TTC549 (cell line): ENCODE data around the gene NUDT16.

ENCODE experiments used
- FAIRE-seq: peaks from 2 replicates; lab custom pipeline; 2012; peaks lifted over from hg19 to GRCh38; lab: Jason Lieb, UNC

Gene NUDT16

DNA sequence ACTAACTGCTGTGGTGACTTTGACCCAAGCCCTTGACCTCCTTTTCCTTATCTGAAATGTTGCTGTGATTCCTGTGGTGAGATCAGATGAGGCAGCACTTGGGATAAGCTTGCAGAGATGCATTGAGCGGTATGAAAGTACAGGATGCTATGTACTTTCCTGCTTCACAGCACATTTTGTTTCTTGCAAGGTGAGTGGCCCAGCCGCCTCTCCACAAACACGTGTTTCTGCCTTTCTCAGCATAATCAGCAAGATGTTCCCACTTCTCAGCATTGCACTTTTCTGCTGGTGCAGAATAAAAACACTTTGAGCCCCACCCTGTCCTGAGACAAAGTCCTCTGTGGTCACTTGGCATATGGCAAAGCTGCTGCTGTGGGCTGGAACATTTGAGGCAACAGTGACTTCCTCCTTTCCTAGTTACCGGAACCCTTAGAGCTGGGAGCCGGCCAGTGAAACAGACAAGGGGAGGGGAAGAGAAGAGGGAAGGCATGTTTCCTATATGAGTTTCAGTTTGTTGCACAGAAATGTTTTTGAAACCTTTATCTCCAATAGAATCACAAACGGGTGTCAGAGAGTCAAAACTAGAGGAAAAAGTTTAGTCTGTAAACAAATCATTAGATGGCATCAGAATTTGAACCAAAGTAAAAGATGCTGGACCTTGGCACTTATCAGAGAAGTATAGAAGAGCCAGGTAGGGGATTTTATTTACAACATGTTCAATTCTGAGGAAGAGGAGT lies 5.0 kb downstream of the NUDT16 start:
- no peak for FAIRE-seq

DNA sequence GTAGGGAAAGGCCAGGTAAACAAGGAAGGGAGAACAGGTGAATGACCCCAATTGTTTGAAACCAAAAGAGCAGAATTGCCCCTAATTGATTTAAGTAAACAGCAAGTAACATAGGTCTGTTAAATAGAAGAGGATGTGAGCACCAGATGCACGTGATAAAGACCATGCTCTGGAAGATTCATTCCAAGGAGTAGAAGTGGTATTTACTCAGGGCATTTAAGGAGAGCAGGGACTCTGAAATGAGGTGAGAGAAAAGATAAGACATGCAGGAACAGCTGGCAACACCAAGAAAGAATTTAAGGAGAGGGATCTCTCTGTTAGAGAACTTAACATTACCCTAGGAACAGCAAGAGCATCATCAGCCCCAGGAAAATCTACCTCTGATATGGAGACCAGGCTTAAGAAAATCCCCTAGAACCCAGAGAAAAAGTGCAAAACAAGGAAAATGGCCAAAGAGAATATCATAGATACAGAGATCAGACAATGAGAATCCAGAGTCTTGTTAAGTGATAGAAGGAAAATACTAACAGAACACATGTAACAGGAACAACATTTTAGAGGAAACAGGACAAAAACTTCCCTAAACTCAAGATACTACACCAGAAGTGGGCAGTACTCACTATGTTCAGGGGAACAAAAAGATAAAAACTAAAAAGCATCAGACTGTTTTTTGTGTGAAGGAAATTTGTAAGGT lies 6.4 kb downstream of the NUDT16 start:
- no peak for FAIRE-seq

DNA sequence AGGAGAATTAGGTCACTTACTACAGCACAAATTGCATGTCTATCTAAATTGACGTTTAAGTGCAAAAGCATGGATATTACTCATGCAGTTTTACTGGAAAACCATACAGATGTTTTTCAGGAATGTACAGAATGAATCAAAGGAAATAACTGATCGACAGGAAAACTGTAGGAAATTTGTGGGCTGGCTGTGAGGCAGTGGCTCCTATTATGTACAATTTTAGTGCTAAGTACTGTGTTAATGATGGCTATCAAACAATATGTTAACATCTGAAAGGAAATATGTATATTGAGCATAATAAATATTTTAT lies 6.9 kb downstream of the NUDT16 start:
- no peak for FAIRE-seq

DNA sequence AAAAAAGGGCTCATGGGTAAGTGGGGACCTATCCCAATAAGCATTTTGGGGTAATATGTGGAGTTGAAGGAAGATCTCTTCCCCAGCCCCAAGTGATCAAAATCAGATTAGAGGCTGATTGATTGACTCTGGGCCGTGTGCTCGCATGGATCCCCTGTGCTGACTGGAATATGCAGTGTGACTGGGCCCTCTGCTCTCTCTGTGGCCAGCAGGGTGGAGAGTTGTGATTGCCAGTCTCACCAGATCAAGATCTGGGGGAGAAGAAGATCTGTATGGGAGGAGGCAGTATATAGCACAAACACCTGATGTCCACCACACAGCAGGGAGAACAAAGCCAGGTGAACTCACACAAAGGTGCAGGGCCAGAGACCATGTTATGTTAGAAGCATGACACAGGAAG lies 8.8 kb downstream of the NUDT16 start:
- no peak for FAIRE-seq

DNA sequence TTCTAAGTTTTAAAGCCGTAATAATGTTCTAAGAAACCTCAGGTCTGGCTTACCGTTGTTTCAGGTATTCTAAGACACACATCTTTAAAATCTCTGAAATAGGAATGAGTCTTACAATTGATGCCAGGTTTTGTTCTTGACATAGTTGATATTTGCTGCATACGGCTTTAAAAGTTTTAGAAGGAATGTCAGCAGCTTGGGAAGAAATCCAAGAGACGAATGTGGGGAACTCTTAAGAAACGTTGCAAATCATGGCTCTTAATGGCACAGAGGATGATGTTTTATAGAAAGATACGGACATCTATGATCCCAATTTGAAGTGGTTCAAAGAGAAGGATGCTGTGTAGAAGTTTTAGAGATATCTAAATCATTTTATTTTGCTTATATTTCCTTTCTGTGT lies 11.5 kb downstream of the NUDT16 start:
- no peak for FAIRE-seq

DNA sequence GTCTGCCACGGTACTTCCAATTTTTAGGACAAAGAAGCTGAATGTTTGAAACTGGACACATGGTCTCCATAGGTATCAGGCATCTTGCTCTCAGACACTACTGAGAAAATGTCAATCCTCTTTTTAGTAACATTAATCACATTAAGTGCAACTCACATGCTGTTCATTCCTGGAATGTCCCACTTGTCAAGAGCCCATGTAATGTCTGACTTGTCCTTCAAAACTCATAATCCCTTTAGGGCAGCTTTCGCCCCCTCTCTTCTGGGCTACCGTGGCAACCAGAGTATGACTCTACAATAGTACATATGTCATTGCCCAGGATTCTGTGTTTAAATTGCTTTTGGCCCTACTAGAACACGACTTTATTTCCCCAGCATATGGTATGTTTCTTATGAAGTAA lies 12.3 kb downstream of the NUDT16 start:
- FAIRE-seq = no peak

DNA sequence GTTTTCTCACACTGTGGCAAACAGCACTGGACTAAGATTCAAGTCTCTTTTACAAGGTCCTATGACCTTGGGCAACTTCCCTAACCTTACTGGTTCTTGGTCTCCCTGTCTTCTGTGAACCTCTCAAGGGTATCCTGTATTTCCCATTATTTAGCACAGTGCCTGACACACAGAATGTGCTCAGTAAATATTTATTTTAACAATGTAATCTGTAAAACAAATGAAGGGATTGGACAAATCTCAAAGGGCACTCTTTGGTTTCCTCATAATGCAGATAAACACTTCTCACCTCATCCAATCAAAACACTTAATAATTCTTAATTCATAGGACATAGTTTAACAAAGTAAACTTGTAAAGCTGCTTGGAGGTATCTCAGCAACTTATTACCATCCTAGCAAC lies 12.8 kb downstream of the NUDT16 start:
- no peak for FAIRE-seq

DNA sequence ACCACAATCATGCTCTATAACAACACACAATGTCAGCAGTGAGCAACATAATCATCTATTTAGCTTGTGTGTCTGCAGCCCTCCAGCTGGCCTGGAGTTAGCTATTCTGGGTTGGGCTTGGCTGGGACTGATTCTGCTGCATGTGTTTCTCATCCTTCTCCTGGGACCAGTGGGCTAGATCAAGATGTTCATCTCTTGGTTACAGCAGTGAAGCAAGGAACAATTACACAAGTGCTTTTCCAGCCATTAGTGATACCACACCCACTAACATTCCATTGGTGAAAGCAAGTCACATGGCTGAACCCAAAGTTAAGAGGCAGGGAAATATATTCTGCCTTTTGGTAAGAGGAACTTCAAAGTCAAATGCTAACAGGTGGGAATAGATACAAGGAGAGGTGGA lies 14.6 kb downstream of the NUDT16 start:
- no peak for FAIRE-seq

DNA sequence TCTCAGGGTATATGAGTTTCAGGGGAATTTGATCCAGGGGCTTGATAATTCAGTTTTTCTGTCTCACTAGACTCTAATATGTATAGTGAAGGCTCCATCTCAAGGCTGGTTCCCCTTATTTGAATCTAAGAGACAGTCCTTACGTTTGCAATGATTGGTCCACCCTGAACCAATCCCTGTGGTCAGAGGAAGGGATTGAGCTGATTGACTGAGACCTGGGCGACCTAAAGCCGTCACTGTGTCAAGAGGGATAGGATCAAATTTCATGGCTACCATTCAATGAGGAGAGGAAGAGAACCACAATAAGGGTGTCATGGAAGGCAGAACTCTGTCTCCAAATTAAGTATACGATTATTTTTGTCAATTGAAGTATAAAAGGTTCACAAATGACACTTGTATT lies 16.3 kb downstream of the NUDT16 start:
- no peak for FAIRE-seq

DNA sequence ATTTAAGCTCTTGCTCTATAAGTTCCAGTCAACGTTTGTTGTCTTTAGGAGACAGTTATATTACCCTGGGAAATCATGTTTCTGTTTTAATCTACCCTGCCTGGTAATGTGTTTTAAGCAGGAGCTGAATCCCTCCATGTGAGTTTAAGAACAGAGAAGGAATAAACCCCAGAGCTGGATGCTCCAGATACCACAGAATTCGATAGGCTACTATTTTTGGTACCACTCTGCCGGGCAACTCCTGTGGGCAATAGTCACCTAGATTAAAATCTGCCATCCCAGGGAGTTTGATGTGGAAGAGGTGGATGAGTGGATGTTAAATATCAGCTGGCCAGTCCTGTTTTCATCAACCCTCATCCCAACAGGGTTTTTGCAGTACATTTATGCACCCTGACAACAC lies 20.4 kb downstream of the NUDT16 start:
- FAIRE-seq = no peak

DNA sequence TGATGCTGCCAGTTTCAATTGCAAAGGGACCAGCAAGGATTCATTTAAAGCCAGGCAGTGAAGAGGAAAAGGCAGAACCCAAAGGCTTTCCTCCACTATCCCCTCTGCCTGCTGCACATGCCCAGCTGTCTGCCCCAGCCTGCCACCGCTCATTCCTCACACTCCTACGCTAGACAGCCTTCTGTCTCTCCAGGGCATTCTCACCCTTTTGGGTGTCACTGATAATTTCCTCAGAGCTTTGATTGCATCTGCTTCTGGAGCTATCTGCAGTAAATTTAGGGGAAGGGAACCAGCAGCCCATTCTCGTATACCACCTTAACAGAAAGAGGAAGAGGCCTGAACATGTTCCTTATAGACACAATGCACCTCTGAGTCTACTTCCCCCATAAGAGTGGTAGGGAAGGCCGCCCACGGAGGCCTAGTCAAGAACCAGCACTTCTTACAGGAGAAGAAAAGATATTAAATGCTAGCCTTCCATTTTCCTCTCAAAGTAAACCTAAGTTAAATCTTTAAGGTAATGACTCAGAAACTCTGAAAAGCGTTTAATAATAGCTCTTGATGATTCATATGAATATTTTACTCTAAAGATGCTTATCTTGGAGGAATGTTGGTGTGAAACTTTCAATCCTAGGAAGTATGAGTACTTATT lies 20.9 kb downstream of the NUDT16 start:
- no peak for FAIRE-seq

DNA sequence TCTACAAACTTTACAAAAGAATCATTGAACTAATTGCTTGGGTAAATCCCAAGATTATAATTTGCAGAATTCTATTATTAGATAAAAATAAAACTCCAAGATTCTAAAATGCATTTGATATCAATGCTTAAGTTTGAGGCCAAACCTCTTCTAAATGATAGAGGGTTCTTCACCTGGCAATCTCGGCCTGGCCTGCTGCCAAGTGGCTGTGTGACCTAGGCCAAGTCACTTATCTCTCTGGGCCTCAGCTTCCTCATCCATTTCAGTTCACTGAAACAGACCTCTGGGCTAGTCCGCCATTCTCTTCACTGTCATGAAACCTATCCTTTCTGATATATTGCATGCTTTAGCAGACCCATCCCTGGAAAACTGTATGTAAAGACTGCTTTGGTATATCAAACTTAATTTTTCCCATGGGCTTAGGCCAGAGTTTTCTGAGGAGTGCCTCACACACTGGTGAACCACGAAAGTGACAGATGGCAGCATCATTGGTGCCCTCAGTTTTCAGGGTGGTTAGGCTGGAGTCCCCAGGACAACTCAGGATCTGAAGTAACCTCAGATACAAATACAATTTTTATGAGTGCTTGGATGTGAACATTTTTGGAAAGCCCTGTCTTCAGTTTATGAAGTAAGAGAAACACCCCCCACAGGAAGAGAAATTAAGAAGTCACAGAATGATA lies 21.8 kb downstream of the NUDT16 start:
- FAIRE-seq = no peak

DNA sequence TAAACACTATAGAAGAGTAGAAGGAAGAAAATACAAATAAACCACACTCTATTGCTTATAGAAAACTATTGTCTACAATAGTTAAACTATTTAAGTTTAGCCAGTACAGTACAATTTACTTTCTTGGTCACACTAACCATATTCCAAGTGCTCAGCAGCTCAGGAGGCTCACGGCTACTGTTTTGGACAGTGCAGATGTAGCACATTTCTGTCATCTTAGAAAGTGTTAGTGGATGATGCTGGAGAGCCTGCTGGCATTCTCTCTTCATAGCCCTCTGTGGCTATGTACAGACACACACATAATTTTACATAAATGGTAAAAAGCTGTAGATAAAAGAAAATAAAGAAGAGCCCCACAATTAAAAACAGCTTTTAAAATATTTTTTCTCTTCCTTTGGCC lies 23.8 kb downstream of the NUDT16 start:
- FAIRE-seq = no peak

DNA sequence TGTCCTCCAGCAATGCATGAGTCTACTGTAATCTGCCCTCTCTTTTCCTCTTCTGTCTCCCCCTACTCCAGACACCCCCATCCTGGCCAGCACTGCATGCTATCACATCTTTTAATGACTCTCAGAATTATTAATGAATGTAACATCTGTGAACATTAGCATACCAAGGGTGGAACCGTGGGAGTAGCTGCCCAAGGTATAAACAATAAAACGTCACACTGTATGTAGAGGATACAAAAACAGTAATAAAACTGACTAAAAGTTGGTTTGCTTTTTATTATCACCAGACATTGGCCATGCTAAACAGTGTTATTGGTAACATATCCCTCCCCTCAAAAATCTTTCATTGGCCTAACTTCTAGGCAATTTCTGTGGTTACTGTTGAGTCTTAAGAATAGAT lies 24.7 kb downstream of the NUDT16 start:
- FAIRE-seq = no peak

DNA sequence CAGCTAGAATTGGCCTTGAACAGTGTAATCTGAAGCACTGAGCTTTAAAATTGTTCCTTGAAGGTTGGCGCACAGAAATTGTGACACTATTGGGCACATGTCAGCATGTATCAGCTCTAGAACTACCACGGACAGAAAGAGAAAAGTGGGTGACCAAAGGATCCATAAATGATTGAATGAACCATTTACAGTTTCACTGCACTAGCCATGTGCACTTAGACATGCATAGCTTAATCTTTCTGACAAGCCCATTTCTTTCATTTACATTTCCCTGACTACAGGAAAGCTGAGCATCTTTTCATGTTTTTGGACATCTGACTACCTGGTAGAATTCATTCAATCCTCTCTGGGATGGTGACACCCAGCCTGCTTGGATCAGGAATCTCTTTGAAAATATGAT lies 36.2 kb downstream of the NUDT16 start:
- FAIRE-seq = no peak

DNA sequence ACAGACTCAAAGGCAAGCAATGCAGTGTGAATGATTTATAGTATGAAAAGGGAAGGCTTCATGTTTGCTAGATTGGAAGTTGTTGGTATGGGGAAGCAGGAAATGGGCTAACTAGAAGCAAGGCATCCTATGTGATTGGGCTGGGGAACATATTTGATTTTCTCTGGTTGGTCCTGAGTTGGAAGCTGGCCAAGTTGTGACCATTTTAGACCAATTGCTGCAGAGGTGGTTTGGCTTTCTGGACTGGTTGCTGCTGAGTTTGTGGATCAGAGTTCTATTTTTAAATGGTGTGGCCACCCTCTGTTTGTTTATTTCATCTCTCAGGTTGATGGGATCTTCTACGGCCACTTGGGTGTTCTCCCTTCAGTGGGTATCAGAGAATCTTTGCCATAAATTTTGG lies 39.7 kb downstream of the NUDT16 start:
- FAIRE-seq = no peak

DNA sequence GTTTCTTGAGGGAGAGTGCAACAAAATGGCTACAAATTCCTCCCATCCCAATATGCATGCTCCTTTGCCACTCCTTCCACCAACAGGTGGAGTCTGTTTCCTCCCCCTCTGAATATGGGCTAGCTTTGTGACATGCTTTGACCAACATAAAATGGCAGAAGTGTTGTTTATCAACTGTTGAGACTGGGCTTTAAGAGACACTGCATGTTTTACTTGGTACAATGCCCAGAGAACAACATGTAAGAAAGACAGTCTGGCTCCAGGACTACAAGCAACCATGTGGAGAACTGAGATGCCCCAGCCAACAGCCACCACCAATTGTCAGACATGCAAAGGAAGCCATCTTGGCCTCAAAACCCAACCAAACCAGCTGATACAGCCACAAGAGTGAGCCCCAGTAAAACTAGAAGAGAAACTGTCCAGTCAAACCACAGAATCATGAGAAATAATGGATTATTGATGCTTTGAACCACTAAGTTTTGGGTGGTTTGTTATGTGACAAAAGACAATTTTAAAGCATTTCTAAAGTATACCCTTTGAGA lies 40.5 kb downstream of the NUDT16 start:
- no peak for FAIRE-seq

DNA sequence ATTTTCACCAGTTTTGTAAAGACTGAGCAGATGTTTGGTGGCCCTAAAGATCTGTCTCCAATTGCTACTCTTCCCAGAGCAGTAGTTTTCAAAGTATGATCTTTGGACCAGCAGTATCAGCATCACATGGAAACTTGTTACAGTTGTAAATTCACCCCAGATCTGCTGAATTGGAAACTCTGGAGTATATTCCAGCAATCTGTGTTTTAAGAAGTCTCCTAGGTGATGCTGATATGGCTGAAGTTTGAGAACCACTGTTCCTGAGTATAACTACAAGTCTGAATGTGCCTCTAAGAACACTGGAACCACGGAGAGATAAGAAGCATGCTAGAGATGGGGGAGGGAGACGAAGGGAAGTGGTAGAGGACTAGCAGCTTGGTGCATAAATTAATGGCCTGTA lies 45.7 kb downstream of the NUDT16 start:
- no peak for FAIRE-seq

DNA sequence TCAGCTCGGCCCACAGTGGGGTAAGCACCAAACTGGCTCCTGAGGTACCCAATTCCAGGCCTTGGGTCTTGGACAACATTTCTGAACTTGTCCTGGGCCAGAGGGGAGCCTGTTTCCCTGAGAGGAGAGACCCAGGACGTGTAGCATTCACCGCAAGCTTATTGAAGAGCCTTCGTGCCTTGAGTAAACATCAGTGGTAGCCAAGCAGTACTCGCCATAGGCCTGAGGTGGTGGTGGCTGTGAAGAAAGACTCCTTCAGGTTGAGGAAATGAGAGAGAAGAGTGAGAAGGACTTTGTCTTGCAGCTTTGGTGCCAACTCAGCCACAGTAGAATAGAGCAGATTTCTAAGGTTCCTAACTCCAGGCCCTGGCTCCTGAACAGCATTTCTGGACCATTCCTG lies 50.2 kb downstream of the NUDT16 start:
- FAIRE-seq = no peak

DNA sequence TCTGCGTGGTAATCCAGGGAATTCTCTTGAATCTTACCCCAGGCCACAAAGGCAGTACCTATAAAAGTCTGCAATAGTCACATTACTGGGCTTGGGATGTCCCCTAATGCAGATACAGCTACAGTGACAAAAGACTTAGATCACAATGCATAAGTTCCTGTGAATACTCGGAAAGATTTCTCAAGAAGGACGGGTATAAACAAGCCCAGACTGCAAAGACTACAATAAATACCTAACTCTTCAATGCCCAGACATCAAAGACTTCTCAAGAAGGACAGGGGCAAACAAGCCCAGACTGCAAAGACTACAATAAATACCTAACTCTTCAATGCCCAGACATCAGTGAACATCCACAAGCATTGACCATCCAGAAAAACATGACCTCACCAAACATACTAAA lies 50.9 kb downstream of the NUDT16 start:
- no peak for FAIRE-seq

DNA sequence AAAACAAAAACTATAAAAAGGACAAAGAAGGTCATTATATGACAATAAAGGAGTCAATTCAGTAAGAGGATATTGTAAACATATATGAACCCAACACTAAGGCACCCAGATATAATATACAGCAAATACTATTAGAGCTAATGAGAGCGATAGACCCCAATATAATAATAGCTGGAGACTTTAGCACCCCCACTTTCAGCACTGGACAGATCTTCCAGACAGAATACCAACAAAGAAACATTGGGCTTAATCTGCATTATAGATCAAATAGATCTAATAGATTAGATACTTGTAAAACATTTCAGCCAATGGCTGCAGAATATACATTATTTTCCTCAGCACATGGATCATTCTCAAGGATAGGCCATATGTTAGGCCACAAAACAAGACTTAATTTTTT lies 53.4 kb downstream of the NUDT16 start:
- FAIRE-seq = no peak
